ENCODE results near the gene CPAMD8. TPM values are rescaled to one million over a fixed set of nuclear protein-coding genes. Genes with fewer than 3 reads are reported as not detected.

The CPAMD8 gene
- total and polyA plus RNA-seq, 9 of the 15 experiments (the other 6 are each of a cell fraction or from before 2014, with no cell fraction given), result 0.20 to 2.1 (median 1.3) TPM

- in situ Hi-C loops (cut with MboI) (no loop called here), intact Hi-C loops (cut with micrococcal nuclease) (no loop called here)
- H3K9me1 ChIP-seq (ENCODE audit: control insufficient read depth, insufficient read depth, low read length), result peaks cover 2% of the 10 kb centered on the region
- H3K4me1 ChIP-seq (replicated peaks in 1 of 2; ENCODE audit: control insufficient read depth in 2 of 2, insufficient read depth in 2 of 2, low read length in 2 of 2), result peaks cover 0 to 13% of the 10 kb centered on the region in 2 experiments; a peak in 1 of 5 replicates
- TF ChIP-seq ZBTB40 (IDR thresholded peaks at IDR 0.05) (peak; percentile 75), ZBTB40 (CRISPR knock-in tag; IDR thresholded peaks at IDR 0.05) (no peak), ZNF277 (CRISPR knock-in tag; IDR thresholded peaks at IDR 0.05; ENCODE audit: borderline replicate concordance) (no peak)
- H3K4me2 ChIP-seq (ENCODE audit: insufficient read depth, low read length), result no peak overlapping the region
- H3K27ac ChIP-seq (ENCODE audit: extremely low read depth, low read depth, low read length), result no peak overlapping the region
- no peaks in the 10 kb centered on the region for H3K9me3 ChIP-seq (replicated peaks; ENCODE audit: control insufficient read depth, insufficient read depth, low read depth, low read length)
- peaks cover 53% of the 10 kb centered on the region for H3K36me3 ChIP-seq (ENCODE audit: control insufficient read depth, insufficient read depth, low read length)
- no peak overlapping the region for H3K4me3 ChIP-seq
- H3K79me2 ChIP-seq (ENCODE audit: control insufficient read depth, insufficient read depth, low read length), result no peaks in the 10 kb centered on the region
- FAIRE-seq (no peak), ATAC-seq (no peak), DNase-seq (ENCODE audit: extremely low read depth in 1 of 4, low spot score in 3 of 4) (no peak)
- H3K27me3 ChIP-seq (ENCODE audit: control insufficient read depth in 2 of 2, insufficient read depth in 2 of 2, low read length in 2 of 2), result no peaks in the 10 kb centered on the region
- H2AFZ ChIP-seq (ENCODE audit: low read depth, low read length), result no peak overlapping the region
- CTCF ChIA-PET (ENCODE audit: low intra/inter-chr PET ratio), result no interaction called here
- POLR2A ChIA-PET, result interaction anchor here (0.6 kb wide), 2 partner anchors 14 to 16 kb away, joined by 3 read pairs; no protein-coding TSS in a partner anchor
- H4K20me1 ChIP-seq (replicated peaks; ENCODE audit: control insufficient read depth, insufficient read depth, low read length), result no peaks in the 10 kb centered on the region
- BruUV-seq (replicated peaks), result no TSS peak
- 89% methylated on average over 10 of the region's 10 CpGs for WGBS (ENCODE audit: insufficient coverage, low coverage, missing lambda C conversion rate)
- H3K9ac ChIP-seq (ENCODE audit: insufficient read depth in 1 of 2, low read depth in 2 of 2, low read length in 2 of 2), result no peak overlapping the region
Observed at GRCh38 chr19:16862826-16863415, 163.7 kb downstream of the CPAMD8 start.
